Stimulated activated CD4-positive, alpha-beta T cell treated with anti-CD3 and anti-CD28 coated beads, TNF-alpha, amount 100 ng/mL, for 4 hours (primary cell): ENCODE data around the gene MAGI2.
"Not testable (repeated sequence)": the region's sequence is repeated elsewhere in the genome, so short reads cannot be mapped to it uniquely, and the experiment has no call there.

ENCODE experiments used
- DNase-seq, 3 experiments: peaks; one replicate each; pipeline ENCODE4 v3.0.0-alpha.2; 2020; ENCODE audit warnings: low read depth in 3 of 3

The MAGI2 gene

DNA sequence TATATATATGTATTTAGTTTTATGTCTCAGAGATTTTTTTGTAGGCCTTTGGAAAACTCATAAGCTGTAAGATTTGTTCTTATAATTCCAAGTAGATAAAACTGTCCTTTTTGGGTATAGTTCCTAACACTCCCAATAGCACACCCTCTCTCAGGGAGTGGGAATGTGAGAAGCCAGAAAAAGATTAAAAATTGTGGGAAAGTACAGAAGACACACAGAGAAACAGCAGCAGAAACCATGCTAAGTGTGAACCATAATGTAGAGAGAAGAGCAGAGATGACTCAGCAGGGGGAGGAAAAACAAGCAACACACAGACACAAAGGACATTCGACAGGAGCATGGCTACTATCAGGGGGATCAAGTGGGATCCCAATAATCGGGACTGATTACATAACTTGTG is 401.6 kb downstream of the MAGI2 start:
- no peak for DNase-seq

DNA sequence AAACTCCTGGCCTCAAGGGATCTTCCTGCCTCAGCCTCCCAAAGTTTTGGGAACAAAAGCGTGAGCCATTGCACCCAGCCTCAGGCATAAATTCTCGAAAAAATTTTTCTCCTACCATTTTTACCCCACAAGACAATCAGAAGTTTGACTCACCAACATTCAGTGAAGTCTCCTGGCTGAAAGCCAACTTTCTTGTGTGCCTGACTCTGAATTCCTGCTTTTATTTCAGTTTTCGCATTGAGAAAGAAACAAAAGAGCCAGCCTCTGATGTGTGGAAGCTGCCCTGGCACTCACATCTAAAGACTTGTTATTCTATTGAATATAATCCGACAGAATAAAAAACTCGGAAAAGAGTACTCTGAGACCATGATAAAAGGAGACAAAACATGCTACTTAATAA is 402.9 kb downstream of the MAGI2 start:
- DNase-seq = no peak

DNA sequence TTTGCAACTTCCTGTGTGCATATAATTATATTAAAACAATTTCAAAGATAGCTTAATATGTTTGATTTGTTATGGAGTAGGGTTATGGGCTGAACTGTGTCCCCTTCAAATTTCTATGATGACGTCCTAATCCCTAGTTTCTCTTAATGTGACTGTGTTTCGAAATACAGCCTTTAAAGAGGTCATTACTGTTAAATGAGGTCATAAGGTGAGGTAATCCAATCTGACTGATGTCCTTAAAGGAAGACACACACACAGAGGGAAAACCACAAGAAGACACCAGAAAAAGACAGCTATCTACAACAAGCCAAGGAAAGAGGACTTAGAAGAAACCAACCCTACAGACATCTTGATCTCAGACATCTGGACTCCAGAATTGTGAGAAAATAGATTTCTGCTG is 407.4 kb downstream of the MAGI2 start:
- DNase-seq = no peak

- DNase-seq = no peak
Measured at GRCh38 chr7:79037001-79037400, 416.5 kb downstream of the MAGI2 start.

DNA sequence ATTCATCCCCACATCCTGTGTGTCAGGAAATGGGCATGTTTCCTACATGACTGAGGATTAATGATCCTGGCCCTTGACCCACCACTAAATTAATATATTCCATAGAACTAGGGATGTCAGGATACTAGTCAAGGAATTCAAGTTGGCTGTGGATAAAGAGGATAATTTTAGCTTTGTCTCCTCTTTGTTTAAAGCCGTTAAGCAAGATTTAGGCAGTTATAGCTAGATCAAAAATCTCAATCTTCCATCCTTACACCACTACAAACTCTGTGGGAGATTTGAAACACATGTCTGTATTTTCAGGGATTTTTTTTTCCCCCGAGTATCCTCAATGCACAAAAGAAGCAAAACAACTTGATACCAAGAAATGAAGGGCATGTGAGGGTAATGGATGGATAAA is 417.1 kb downstream of the MAGI2 start:
- DNase-seq = no peak

- no peak for DNase-seq
Measured at GRCh38 chr7:79035858-79036257, 417.6 kb downstream of the MAGI2 start.

DNA sequence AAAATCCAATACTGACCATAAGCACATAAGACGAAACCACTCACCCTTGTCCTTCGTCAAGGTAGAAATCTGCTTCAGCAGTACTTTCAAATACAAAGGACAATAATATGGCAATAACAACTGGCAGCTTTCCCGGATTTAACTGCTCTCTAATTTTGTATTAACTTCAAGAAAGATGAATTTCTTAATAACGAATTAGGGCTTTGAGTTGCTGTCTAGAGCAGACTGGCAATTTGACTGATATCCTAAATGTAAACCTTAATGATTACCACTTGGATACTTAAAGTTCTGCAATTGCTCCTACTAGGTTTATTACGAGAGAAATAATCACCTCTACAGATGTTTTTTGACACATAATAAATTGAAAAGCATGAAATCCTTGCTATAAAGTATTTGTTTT is 418.7 kb downstream of the MAGI2 start:
- DNase-seq = no peak

DNA sequence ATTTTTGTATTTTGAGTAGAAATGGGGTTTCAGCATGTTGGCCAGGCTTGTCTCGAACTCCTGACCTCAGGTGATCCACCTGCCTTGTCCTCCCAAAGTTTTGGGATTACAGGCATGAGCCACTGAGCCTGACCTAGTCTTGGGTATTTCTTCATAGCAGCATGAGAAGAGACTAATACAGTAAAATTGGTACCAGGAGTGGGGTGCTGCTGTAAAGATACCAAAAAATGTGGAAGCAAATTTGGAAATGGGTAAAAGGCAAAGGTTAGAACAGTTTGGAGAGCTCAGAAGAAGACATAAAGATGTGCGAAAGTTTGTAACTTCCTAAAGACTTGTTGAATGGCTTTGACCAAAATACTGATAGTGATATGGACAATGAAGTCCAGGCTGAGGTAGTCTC is 433.8 kb downstream of the MAGI2 start:
- not testable (repeated sequence) for DNase-seq

DNA sequence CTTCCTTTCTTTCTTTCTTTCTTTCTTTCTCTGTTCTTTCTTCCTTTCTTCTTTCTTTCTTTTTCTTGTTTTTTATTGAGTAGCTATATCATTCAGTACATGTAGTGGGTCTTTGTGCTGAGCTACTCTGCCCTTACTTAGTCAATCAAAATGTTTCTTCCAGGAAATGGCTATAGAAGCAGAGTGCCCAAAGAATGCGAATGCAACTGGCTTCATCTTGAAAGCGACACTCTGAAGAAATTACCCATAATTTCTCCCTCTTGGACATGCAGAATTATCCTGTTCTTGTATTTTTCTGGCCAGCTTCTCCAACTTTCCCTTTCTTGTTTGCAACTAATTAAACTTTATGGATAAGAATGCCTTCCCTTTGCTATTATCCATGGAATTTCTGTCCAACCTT is 441.5 kb downstream of the MAGI2 start:
- DNase-seq = no peak

DNA sequence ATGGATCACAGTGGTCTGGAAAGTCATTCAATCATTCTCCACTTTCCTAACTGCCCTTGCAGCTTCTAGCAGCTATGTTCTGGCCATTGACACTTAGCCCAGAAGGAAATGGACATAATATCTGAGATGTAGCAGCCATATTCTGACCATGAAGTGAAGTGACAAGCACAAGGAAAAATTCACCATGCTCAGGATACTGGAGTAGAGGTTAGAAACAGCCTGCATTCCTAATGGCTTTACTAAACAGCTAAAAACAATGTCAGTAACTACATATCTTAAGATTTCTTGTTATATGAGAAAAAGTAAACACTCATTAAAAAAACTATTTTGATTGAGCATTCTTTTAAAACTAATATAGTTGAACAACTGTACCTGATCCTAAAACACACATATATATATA is 443.8 kb downstream of the MAGI2 start:
- no peak for DNase-seq

- no peak for DNase-seq
Measured at GRCh38 chr7:79008786-79009185, 444.7 kb downstream of the MAGI2 start.

- no peak for DNase-seq
Measured at GRCh38 chr7:78996013-78996412, 457.5 kb downstream of the MAGI2 start.

- DNase-seq = no peak
Measured at GRCh38 chr7:78993341-78993740, 460.1 kb downstream of the MAGI2 start.

DNA sequence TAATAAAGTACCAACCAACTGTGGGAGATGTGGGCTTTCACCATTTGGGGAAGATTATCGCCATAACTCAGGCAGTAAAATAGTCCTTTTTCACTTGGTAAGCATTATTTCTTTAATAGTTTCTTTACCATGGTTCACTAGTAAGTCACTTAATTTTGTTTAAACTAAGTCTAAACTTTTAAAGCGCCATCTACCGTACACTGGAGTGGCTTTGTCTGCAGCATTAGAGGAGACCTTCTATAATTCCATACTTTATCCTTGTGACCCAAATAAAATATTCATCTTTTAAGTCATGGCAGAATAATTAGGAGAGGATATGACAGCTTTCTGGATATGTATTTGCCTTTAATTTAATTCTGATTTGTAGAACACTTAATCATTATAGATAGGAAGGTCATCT is 468.0 kb downstream of the MAGI2 start:
- no peak for DNase-seq

GRCh38 chr7:78983483-78983882 is 470.0 kb downstream of the MAGI2 start:
- DNase-seq = no peak

- no peak for DNase-seq
Measured at GRCh38 chr7:78970440-78970916, 483.0 kb downstream of the MAGI2 start.

GRCh38 chr7:78968951-78969350 is 484.5 kb downstream of the MAGI2 start:
- DNase-seq = no peak

DNA sequence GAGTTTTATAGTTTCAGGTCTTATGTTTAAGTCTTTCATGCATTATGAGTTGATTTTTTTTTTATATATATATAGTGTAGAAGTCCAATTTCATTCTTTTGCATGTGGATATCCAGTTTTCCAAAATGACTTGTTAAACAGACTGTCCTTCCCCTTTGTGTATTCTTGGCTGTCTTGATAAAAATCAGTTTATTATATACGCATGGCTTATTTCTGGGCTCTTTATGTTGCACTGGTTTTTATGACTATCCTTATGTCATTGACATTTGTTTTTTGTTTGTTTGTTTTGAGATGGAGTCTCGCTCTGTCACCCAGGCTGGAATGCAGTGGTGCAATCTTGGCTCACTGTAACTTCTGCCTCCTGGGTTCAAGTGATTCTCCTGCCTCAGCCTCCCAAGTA is 485.9 kb downstream of the MAGI2 start:
- DNase-seq = not testable (repeated sequence)

GRCh38 chr7:78967046-78967445 is 486.4 kb downstream of the MAGI2 start:
- no peak for DNase-seq

DNA sequence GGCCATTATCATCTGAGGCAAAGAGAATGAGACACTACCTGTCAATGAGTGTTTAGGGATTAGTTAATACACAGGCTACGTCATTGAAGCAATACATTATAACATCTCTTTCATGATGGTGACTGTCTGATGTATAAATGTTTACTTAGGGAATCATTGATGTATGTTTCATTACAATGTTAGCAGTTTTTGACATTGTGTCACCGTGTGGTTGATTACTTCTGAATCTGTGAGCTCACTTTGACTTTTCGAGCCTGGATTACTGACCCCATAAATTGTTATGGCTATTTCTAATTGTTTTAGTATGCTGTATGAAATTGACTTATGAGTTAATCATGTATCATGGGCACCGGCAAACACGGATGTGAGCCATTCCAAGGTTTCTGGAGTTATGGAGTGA is 494.0 kb downstream of the MAGI2 start:
- DNase-seq = no peak

GRCh38 chr7:78955329-78955728 is 498.1 kb downstream of the MAGI2 start:
- DNase-seq = no peak

DNA sequence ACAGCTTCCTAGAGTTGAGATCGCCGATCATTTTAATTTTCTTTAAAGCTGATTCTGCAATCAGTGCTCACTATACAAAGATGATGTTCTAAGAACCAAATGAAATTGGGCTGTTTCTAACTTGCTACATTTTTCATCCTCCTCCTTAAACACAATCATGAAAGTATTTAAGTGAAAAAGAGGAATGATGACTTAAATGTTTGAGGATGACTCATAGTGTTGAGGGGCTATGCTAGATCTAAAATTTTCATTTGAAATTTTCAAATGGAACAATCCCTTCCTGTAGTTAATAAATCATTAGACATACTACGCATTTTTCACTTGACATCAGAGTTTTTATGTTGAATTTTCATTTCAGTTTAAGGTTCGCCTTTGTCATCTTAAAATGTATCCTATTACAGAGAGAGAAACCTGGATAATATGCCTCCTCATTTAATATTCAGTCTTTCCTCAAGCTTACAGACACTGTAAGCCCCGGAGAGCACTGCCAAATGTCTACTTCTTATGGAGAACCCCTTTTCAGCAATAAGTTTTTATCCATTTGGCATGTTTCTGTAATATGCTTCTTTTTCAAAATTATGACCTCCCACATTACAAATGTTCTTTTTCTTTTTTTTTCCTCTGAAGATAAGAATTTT is 499.6 kb downstream of the MAGI2 start:
- no peak for DNase-seq

DNA sequence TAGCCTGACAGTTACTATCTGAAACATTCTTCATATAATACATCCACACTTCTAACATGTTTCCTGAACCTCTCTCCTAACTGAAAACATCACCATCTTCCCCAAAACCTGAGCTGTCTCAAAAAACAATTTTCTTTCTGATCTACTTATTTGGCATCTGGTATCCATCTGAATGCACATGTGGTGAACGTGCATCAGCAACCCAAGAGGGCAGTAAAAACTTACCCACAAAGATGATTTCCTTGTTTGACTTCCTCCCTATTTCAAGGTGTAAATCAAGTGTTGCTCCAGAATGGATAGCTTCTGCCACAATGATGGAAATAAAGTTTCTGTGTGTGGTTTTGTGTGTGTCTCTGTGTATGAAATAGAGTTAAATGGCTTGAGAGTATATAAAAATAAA is 500.4 kb downstream of the MAGI2 start:
- DNase-seq = no peak

- no peak for DNase-seq
Measured at GRCh38 chr7:78939669-78940068, 513.8 kb downstream of the MAGI2 start.
